ENCODE measurements around the gene TMX3. TPM values are rescaled to one million over a fixed set of nuclear protein-coding genes. Genes with fewer than 3 reads are reported as not detected.

TMX3 gene
- total RNA-seq, 1 donor from 2014 or later: 23.0 TPM

DNA sequence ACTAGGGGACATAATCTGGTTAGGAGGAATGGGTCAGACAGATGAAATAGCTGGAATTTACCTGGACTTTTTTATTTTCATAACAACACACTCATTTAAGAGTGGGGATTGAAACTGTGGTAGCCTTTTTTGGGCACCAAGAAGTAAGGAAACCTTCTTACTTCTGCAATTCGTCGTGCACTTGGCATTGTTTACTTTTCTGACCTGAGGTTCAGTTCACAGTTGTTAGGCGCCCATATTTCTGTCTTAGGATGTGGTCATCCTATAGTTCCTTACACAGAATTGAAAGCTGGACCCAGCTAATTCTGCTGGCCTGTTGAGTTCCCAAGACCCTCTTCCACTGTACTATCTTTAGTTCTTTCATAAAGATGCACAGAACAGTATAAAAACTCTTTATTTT, 72.9 kb downstream of the TMX3 start:
- ATAC-seq (ENCODE audit: poor library complexity): no peak
- intact Hi-C loops (cut with DNase I): no loop called here
- no peak for DNase-seq

DNA sequence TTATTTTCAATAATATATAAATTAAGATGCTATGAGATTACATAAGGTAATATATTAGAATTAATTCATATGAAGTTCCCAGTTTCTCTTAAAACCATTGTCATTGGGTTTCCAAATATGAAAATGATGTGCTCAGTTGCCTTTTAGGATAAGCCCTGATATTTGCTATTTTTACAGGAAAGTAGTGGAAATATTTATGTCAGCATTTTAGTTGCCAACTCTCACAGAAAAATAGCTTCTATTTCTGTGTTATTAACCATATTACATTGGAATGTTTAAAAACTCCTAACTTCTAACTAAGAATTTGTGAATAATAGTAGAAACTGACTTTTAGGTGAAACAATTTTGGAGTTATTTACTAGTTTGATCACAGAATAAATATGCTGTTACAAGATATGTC, 74.0 kb downstream of the TMX3 start:
- no peak for DNase-seq
- intact Hi-C loops (cut with DNase I): no loop called here
- no peak for ATAC-seq (ENCODE audit: poor library complexity)

DNA sequence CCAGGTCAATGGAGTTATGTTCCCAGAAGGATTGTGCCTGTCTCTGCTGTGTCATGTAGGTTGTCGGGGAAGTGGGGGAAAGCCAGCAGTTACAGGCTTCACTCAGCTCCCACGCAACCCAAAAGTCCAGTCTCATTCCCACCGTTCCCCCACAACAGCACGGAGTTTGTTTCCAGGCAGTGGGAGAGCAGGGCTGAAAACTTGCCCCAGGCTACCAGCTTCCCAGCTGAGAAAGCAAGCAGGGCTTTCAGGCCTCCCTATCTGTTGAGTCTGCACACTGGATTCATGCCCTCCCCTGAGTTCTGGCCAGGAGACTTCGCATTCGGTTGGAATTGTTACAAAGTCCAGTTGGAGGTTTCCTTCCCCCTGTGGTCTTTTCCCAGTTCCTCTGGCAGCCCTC, 76.3 kb downstream of the TMX3 start:
- intact Hi-C loops (cut with DNase I): no loop called here
- DNase-seq: no peak
- ATAC-seq (ENCODE audit: poor library complexity): no peak

DNA sequence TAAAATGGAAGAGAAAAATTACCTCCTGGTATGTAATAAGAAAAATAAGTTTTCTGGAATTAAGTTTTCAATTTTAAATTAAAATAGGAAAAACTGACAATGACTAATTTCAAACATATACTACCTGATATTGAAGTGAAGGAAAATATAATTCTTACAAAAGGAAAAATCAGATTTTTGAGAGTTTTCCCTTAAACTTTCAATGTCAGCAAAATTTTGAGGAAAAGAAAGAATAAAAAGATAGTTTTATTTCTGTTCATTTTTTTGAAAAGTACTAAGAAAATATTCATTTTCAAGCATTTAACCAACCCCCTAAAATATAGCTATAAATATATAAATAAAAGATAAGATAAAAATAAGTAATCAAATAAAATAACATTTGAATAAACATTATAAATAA, 87.1 kb downstream of the TMX3 start:
- no peak for ATAC-seq (ENCODE audit: poor library complexity)
- DNase-seq: no peak
- intact Hi-C loops (cut with DNase I): no loop called here

Other genes with a start within 250 kb of the TMX3 start
- gene CCDC102B, start 83.0 kb upstream of the TMX3 start, total RNA-seq: 4.4 TPM

Measured in Right ventricle myocardium superior (tissue), 1 donor.